KOPT-K1 (cell line): Measurements from ENCODE around the gene FLRT1.

Experiments used
- H3K27ac ChIP-seq: fragments of 200-600 bp; sonication (generic); 2 replicates; pipeline ENCODE4 v1.5.1; 2016; ENCODE audit warnings: antibody characterized with exemption, mild to moderate bottlenecking, low read depth, low read length; ENCODE audit not compliant: poor library complexity, severe bottlenecking
- H3K36me3 ChIP-seq: fragments of 200-600 bp; sonication (generic); 2 replicates; pipeline ENCODE4 v1.5.1; 2017; ENCODE audit warnings: antibody characterized with exemption, mild to moderate bottlenecking, low read length, moderate library complexity; ENCODE audit not compliant: insufficient read depth
- H3K9me3 ChIP-seq: fragments of 200-600 bp; sonication (generic); 2 replicates; pipeline ENCODE4 v1.5.1; 2017; ENCODE audit warnings: antibody characterized with exemption, low read length, mild to moderate bottlenecking; ENCODE audit not compliant: insufficient read depth, poor library complexity, severe bottlenecking

The FLRT1 gene

GRCh38 chr11:64072403-64072802, 36.7 kb downstream of the FLRT1 start:
- H3K36me3 ChIP-seq: no peaks in the 10 kb centered on the region
- no peak overlapping the region for H3K27ac ChIP-seq

GRCh38 chr11:64072871-64073270, 37.1 kb downstream of the FLRT1 start:
- Histone ChIP-seq H3K27ac (no peak overlapping the region), H3K36me3 (no peaks in the 10 kb centered on the region), H3K9me3 (no peaks in the 10 kb centered on the region)

More at GRCh38 chr11:64072403-64072802, 36.7 kb downstream of the FLRT1 start:
- H3K9me3 ChIP-seq: no peaks in the 10 kb centered on the region

DNA sequence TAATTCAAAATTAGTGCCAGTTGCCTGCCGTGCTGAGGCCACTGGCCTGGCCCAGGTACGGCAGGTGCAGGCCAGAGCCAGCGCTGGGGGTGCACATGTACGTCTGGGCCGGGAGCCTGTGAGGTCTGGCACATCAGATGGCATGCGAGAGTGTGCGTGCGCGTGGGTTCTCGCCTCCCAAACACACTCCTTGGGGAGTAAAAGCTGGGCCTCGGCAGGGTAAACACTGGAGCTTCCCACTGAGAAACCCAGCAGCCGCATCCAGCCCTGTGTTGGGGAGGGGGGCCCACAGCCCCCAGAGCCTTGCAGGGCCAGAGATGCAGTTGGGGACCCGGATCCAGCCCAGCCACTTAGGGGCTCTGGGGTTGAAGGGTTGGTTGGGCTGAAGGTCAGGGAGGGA, 37.8 kb downstream of the FLRT1 start:
- H3K9me3 ChIP-seq: no peaks in the 10 kb centered on the region
- H3K27ac ChIP-seq: no peak overlapping the region

DNA sequence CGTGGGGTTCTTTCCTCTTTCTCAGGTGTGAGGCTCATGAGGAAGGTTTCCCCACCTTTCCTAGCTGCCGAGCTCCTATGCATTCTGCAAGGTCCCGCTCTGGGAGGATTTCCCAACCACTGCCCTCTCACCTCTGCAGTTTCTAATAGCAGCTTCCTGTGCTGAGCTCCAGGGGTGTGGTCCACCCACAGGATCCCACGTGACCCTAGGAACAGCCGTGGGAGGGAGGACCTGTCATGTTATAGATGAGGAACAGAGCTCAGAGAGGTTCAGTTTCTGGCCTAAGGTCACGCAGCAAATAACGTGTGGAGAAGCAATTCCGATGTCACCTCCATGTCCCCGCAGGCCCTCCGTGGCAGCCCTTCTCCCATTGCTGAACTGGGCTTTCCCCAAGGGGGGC, 38.5 kb downstream of the FLRT1 start:
- no peak overlapping the region for H3K27ac ChIP-seq
- no peaks in the 10 kb centered on the region for H3K36me3 ChIP-seq
- no peaks in the 10 kb centered on the region for H3K9me3 ChIP-seq

More for the DNA sequence above, 37.8 kb downstream of the FLRT1 start:
- H3K36me3 ChIP-seq: no peaks in the 10 kb centered on the region

DNA sequence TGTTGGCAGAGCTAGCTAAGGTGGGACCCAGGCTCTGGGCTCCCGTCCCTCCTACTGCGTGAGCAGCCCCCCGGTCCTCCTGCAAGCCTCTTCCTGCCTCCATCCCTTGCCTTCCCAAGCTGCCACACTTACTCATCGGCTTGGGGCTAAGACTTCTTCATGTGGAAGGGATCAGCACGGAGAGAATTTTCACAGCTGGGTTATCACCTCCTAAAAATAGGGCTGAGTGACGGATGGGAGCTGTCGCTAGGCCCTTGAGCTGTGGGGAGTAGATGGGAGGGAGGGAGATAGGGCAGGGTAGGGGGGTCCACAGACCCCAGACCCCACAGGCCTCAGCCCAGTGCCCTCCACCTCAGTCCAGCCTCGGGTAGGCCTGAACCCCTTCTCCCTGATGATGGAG, 41.0 kb downstream of the FLRT1 start:
- H3K36me3 ChIP-seq: no peaks in the 10 kb centered on the region
- H3K9me3 ChIP-seq: no peaks in the 10 kb centered on the region
- H3K27ac ChIP-seq: no peak overlapping the region

DNA sequence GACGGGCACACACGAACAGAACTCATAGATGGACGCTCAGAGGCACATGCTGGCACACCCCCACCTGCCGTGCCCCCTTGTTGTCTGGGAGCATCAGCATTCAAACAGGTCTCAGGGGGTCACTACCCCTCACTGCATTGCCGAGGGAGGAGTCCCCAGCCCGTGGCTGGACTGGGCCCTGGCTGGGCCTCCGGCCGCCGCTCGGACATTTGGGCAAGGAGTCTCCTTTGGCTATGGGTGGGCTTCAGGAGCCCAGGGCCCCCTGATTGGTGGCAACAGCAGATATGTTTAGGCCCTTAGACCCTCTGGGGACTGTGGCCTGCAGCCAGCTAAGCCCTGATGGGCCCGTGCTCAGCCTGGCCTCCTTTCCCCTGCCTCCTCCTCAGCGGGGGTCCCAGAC, 41.9 kb downstream of the FLRT1 start:
- Histone ChIP-seq H3K36me3 (no peaks in the 10 kb centered on the region), H3K9me3 (no peaks in the 10 kb centered on the region), H3K27ac (no peak overlapping the region)

DNA sequence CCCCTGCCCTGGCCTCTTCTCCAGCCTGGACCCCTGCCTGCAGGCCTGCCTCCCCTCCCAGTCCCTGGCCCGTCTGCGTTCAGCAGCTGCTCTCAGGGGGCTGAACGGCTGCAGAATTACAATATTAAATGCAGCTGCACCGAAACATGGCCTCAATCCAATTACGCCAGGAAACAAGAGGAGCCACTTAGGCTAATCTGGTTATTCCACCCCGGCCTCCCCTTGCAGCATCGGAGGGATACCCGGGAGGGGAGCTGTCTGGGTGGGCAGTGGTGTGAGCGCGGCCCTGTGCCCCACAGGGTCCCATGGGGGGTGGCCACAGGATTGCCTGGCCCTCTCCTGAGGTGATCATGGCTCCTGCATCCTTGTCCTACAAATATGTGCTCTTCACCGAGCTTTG, 42.6 kb downstream of the FLRT1 start:
- no peak overlapping the region for H3K27ac ChIP-seq
- no peaks in the 10 kb centered on the region for H3K9me3 ChIP-seq

GRCh38 chr11:64078905-64079304, 43.2 kb downstream of the FLRT1 start:
- H3K27ac ChIP-seq: no peak overlapping the region
- H3K9me3 ChIP-seq: no peaks in the 10 kb centered on the region
- H3K36me3 ChIP-seq: no peaks in the 10 kb centered on the region

More for the DNA sequence above, 42.6 kb downstream of the FLRT1 start:
- H3K36me3 ChIP-seq: no peaks in the 10 kb centered on the region

DNA sequence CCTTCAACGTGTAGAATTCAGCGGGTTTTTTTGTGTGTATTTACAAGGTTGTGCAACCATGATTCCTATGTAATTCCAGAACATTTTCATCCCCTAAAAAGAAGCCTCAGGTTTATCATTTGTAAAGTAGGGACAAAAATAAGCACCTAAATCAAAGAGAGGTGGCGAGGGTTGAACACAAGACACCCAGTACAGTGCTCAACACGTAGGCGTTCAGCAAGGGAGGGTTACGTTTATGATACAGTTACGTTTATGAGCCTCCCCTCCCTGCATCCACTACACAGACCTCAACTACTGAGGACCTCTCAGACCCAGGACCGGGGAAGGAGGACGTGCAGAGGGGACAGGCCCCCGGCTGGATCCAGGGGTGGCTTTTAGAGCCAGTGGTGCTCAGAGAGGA, 44.7 kb downstream of the FLRT1 start:
- Histone ChIP-seq H3K27ac (no peak overlapping the region), H3K9me3 (no peaks in the 10 kb centered on the region), H3K36me3 (no peaks in the 10 kb centered on the region)

- H3K27ac ChIP-seq: no peak overlapping the region
- no peaks in the 10 kb centered on the region for H3K9me3 ChIP-seq
- no peaks in the 10 kb centered on the region for H3K36me3 ChIP-seq
Measured at GRCh38 chr11:64081745-64082442, 46.2 kb downstream of the FLRT1 start.

GRCh38 chr11:64083398-64084080, 47.8 kb downstream of the FLRT1 start:
- no peaks in the 10 kb centered on the region for H3K36me3 ChIP-seq
- H3K9me3 ChIP-seq: no peaks in the 10 kb centered on the region
- H3K27ac ChIP-seq: no peak overlapping the region

DNA sequence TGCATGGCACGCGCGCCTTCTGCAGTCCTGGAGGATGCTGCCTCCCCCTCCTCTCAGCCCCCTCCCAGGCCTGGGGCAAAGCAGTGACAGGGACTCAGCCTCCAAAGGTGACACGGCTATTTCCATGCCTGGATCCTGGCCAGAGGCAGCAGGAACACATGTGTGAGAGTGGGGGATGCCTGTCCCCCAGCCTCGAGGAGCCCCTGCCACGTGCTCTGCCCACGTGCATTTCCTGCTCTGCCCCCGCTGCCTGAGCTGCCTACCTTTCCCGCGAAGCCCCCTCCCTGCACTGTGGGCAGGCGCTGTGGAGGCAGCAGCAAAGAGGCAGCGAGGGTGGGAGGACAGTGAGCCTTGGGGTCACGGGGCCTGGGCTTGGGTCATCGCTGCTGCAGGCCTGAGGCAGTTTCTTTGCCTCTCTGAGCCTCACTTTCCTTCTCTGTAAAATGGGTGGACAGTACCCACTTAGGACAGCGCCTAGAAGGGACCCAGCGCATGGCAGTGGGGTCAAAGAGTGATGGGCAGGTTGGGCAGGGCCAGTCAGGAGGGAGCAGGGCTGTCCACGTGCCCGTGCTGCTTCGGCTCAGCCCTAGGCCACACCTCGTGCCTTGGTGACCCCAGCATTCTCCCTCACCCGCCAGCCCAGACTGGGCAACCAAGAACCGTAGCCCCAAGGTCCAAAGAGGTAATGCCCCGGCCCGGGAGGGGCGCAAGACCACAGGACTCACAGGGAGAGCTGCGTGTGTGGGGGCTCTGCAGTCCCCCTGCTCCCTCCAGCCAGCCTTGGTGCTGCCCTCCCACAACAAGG, 48.6 kb downstream of the FLRT1 start:
- peak overlapping the region; percentile 16 for H3K27ac ChIP-seq

GRCh38 chr11:64084951-64085710, 49.4 kb downstream of the FLRT1 start:
- no peaks in the 10 kb centered on the region for H3K9me3 ChIP-seq
- peak overlapping the region; percentile 20 for H3K27ac ChIP-seq
- no peaks in the 10 kb centered on the region for H3K36me3 ChIP-seq

More for the DNA sequence above, 48.6 kb downstream of the FLRT1 start:
- Histone ChIP-seq H3K9me3 (no peaks in the 10 kb centered on the region), H3K36me3 (no peaks in the 10 kb centered on the region)
